Dermis microvascular lymphatic vessel endothelial cell (primary cell): ENCODE results near the gene SUPT3H. TPM values are rescaled to one million over a fixed set of nuclear protein-coding genes. Genes with fewer than 3 reads are reported as not detected.
A peak's percentile ranks its signal among the peaks of the same experiment; 100 is the strongest.
"Not testable (repeated sequence)": the region's sequence is repeated elsewhere in the genome, so short reads cannot be mapped to it uniquely, and the experiment has no call there.

ENCODE experiments used
- DNase-seq, 2 donors: peaks; one replicate each; pipeline versions ENCODE4 v3.0.0 to v3.0.0-alpha.2; 2010; ENCODE audit warnings: low read depth in 2 of 2
- total RNA-seq: library from RNA; depleted of rRNA; stranded (reverse); fragments of >200 nt; gene quantifications from 2 replicates; pipeline ENCODE4 v1.2.1, GENCODE V29; 2014

The SUPT3H gene
- total RNA-seq, 1 donor from 2014 or later = 2.3 TPM

GRCh38 chr6:45069091-45069490 lies 308.6 kb downstream of the SUPT3H start:
- DNase-seq = no peak

GRCh38 chr6:45067446-45067845 lies 310.3 kb downstream of the SUPT3H start:
- DNase-seq = not testable (repeated sequence)

GRCh38 chr6:45062659-45063058 lies 315.1 kb downstream of the SUPT3H start:
- DNase-seq = not testable (repeated sequence)

- DNase-seq = no peak
Observed at GRCh38 chr6:45057711-45058110, 320.0 kb downstream of the SUPT3H start.

DNA sequence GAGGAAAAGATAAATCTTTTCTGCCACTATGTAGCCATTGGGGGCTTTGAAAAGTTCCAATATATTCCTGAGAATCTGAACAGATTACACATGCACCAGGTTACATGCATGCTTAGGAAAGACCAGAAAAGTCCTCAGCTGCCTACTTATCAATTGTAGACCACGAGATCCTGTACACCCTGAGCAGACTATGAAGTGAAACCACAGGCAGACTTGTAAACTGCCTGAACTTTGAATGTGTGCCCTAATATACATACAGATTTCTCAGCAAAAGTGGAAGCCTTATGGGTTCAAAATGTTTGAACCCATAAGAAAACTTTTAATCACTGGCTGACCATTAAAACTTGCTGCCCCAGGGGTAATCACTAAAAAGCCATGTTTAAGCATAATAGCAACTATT lies 323.1 kb downstream of the SUPT3H start:
- DNase-seq = no peak

DNA sequence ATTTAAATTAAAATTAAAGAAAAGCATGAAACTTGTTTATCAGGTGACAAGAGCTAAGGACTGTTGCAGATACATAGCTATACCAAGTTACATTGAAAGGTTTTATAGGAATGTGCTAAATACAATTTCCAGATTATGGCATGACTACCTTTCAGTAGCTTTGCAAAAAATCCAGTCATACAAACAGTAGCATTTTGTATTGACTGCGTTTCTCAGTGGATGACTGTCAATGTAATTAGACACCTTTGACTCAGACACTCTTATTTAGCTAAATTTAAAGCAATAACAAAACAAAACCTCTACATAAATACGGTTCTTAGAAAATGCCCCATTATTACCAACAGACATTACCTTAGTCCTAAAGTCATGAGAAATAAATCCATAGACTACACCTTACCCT lies 325.4 kb downstream of the SUPT3H start:
- no peak for DNase-seq

DNA sequence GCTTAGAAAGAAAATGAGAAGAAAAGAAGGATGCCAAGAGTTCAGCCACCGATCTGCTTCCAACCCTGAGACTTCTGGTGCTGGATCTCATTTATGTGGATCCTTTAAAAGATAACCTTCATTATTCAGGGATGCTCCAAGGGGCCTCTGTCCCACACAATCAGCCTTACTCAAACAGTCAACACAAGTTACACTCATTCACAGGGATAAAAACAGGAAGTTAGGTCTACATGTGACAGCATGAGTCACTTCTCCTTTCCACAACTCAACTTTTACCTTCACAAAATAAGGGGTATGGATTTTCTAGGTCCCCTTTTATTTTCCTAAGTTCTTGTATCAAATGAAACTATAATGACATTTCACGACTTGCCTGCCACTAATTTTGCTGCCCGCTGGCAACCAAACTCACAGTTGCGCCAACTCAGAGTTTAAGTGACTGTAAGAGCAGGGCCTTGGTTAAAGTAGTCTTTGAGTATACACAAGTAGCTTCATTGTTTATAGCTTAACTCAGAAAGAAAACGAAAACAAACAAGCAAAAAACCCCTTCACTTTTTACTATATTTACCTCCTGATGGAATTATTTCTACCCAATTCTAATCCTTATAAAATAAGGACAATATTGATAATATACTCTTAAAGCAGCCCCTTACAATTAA lies 328.4 kb downstream of the SUPT3H start:
- peak; percentile 28 to 80 for DNase-seq

- no peak for DNase-seq
Observed at GRCh38 chr6:45047573-45047972, 330.2 kb downstream of the SUPT3H start.

DNA sequence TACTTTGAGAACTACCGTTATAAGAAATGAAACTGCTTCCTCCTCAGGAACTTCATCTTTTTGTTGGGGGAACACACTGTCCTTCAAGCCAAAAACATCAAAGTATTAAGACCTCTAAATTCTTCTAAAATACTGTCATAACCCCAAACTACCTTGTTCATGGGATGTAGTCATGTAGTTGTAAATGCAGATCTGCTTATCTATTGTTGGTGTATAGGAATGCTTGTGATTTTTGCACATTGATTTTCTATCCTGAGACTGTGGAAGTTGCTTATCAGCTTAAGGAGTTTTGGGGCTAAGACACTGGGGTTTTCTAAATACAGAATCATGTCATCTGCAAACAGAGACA lies 332.5 kb downstream of the SUPT3H start:
- no peak for DNase-seq

DNA sequence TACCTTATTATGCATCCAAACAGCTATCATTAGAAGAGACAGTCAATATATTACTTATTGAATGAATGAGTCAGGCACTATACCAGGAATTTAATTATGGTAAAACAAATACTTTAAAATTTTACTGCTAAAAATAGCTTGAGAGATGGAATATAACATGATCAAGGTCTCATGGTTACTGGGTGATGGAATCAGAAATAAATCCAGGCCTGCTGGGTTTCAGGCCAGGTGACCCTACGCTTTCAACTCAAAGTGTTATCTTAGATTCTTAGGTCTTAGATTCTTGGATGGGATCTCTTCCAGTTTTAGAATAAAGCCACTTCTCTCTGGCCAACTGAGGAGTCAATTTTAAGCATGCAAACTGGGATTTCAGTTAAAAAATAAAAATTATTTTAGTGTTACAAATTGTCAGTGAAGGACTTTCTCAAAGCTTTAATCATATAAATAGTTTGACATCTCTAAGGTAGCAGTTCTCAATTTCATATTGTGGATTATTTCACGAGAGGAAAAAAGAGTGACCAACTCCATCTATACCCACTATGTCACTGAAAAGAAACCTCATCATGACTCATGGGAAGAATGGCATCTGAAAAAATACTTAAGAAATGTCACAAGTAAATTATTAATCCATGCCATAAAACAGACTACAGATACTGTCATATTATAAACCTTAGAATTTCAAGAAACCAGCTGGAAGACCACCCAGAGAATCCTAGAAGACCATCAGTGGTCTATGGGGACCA lies 333.1 kb downstream of the SUPT3H start:
- DNase-seq = no peak

DNA sequence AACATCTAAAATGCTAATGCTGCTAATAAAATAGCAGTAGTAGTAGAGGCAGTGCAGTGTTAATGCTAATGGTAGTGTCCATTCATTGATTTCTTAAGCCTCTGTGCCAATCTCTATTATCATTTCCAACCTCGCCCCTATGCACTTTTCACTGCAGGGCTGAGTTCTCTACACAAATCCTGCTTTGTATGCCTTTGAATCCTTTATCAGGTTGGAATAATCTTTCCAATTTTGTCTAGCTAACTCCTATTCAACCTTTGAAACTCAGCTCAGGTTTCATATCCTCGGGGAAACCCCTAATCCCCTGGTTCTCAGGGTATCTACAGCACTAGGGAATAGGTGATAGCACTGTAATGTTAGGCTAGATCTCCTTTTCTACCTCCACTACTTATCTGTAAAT lies 333.6 kb downstream of the SUPT3H start:
- DNase-seq = no peak

- DNase-seq = not testable (repeated sequence)
Observed at GRCh38 chr6:45042673-45043072, 335.1 kb downstream of the SUPT3H start.

DNA sequence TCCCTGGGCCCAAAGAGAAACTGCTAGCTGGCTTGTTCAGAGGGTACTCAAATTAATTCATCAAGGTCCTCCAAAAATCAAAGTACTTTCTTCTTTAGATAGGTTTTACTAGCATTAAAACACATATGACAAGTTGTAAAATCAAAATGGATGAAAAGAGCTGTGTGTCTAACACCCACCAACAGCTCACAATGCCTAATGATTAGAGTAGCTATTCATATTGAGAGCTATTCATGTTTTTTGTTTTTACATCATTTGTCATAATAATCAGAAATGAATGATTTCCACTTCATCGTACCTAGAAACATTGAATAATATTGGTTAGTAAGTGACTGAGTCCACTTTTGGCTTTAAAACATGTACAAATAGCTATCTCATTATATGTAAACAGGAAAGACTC lies 339.5 kb downstream of the SUPT3H start:
- no peak for DNase-seq

GRCh38 chr6:45036103-45036502 lies 341.6 kb downstream of the SUPT3H start:
- no peak for DNase-seq

- DNase-seq = no peak
Observed at GRCh38 chr6:45032426-45032825, 345.3 kb downstream of the SUPT3H start.

- no peak for DNase-seq
Observed at GRCh38 chr6:45031601-45032000, 346.1 kb downstream of the SUPT3H start.

GRCh38 chr6:45027126-45027525 lies 350.6 kb downstream of the SUPT3H start:
- no peak for DNase-seq

- no peak for DNase-seq
Observed at GRCh38 chr6:45026003-45026516, 351.7 kb downstream of the SUPT3H start.

GRCh38 chr6:45024610-45025009 lies 353.1 kb downstream of the SUPT3H start:
- no peak for DNase-seq

DNA sequence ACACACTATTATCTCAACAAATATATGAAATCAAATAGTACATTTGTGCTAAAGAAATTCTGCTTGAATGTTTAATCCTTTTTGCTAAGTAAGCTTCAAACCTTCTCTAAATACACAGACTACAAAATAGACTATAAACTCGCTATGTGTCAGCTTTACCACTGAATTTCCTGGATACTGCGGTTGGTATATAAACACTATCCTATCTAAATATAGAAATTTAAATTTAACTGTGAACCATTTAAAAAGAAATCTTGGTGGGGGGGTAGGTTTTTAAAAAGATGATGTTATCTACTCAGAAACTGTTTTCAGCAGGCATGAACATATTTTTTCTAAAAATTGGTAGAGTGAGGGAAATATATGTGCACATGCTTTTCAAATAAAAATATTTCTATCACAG lies 356.1 kb downstream of the SUPT3H start:
- peak in 1 of 2 donors; percentile 0 for DNase-seq

- DNase-seq = no peak
Observed at GRCh38 chr6:45012687-45013086, 365.0 kb downstream of the SUPT3H start.

GRCh38 chr6:45009576-45009975 lies 368.2 kb downstream of the SUPT3H start:
- DNase-seq = no peak

DNA sequence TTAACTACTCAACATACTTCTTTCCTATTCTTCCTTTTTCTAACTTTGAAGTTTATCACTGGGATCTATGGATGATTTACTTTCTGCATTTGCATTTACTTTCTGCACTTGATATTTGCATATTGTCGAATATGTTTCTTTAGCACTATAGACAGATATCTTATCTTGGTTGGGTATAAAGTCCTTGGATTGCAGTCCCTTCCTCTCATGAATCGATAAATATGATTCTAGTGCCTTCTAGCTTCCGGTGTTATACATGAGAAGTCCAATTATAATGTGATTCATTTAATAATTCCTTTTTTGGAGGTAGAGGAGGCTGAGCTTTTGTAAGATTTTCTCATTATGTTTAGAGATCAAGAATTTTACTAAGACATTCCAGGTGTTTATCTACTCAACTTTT lies 370.8 kb downstream of the SUPT3H start:
- no peak for DNase-seq
